Trophoblast cell (in vitro differentiated cells and primary cell): ENCODE data around the gene PTDSS2.

Experiments used
- DNase-seq, 2 donors: peaks; one replicate each; pipeline ENCODE4 v3.0.0-alpha.2; 2016
- H2AFZ ChIP-seq: 2 replicates; pipeline ENCODE4 v1.6.1; 2013; ENCODE audit warnings: low read length, moderate library complexity, mild to moderate bottlenecking; ENCODE audit not compliant: insufficient read depth, poor library complexity
- H2AK5ac ChIP-seq: 2 replicates; pipeline ENCODE4 v1.6.1; 2013; ENCODE audit warnings: mild to moderate bottlenecking, low read length
- H2BK120ac ChIP-seq: 2 replicates; pipeline ENCODE4 v1.6.1; 2013; ENCODE audit warnings: low read length, mild to moderate bottlenecking, moderate library complexity; ENCODE audit not compliant: insufficient read depth, poor library complexity
- H2BK12ac ChIP-seq: 2 replicates; pipeline ENCODE4 v1.6.1; 2013; ENCODE audit warnings: mild to moderate bottlenecking, low read length, moderate library complexity
- H2BK5ac ChIP-seq: 2 replicates; pipeline ENCODE4 v1.6.1; 2013; ENCODE audit warnings: low read length, low read depth, moderate library complexity, mild to moderate bottlenecking; ENCODE audit not compliant: poor library complexity
- H3K14ac ChIP-seq: 2 replicates; pipeline ENCODE4 v1.6.1; 2013; ENCODE audit warnings: mild to moderate bottlenecking, low read length
- H3K18ac ChIP-seq: 2 replicates; pipeline ENCODE4 v1.6.1; 2013; ENCODE audit warnings: mild to moderate bottlenecking, low read length
- H3K23ac ChIP-seq: 2 replicates; pipeline ENCODE4 v1.6.1; 2013; ENCODE audit warnings: low read length
- H3K27ac ChIP-seq: 2 replicates; pipeline ENCODE4 v1.5.1; 2013; ENCODE audit warnings: low read depth, mild to moderate bottlenecking, inconsistent platforms, low read length, moderate library complexity
- H3K27me3 ChIP-seq: 2 replicates; pipeline ENCODE4 v1.6.1; 2013; ENCODE audit warnings: inconsistent platforms, mild to moderate bottlenecking, low read length, moderate library complexity; ENCODE audit not compliant: insufficient read depth
- H3K36me3 ChIP-seq, 2 experiments: 1 replicate in 1 of 2; 2 replicates in 1 of 2; pipeline ENCODE4 v1.6.1; 2013; ENCODE audit warnings: low read length in 2 of 2, mild to moderate bottlenecking in 2 of 2, moderate library complexity in 1 of 2; ENCODE audit not compliant: insufficient read depth in 2 of 2, control insufficient read depth in 1 of 2
- H3K4ac ChIP-seq: 2 replicates; pipeline ENCODE4 v1.6.1; 2013; ENCODE audit warnings: low read depth, mild to moderate bottlenecking, low read length, moderate library complexity
- H3K4me1 ChIP-seq, 2 experiments: 1 replicate in 1 of 2; 2 replicates in 1 of 2; pipeline ENCODE4 v1.6.1; 2013; ENCODE audit warnings: low read length in 2 of 2, mild to moderate bottlenecking in 2 of 2, moderate library complexity in 1 of 2; ENCODE audit not compliant: insufficient read depth in 2 of 2, control insufficient read depth in 1 of 2
- H3K4me2 ChIP-seq: 2 replicates; pipeline ENCODE4 v1.6.1; 2013; ENCODE audit warnings: inconsistent platforms, mild to moderate bottlenecking, low read length, moderate library complexity
- H3K4me3 ChIP-seq: 2 replicates; pipeline ENCODE4 v1.5.1; 2013; ENCODE audit warnings: mild to moderate bottlenecking, low read depth, low read length, inconsistent platforms
- H3K79me1 ChIP-seq: one replicate; pipeline ENCODE4 v1.6.1; 2013; ENCODE audit warnings: low read length
- H3K79me2 ChIP-seq: 2 replicates; pipeline ENCODE4 v1.6.1; 2013; ENCODE audit warnings: low read length, mild to moderate bottlenecking; ENCODE audit not compliant: control insufficient read depth, insufficient read depth, poor library complexity
- H3K9ac ChIP-seq: 2 replicates; pipeline ENCODE4 v1.6.1; 2013; ENCODE audit warnings: mild to moderate bottlenecking, low read length
- H3K9me3 ChIP-seq: 2 replicates; pipeline ENCODE4 v1.6.1; 2013; ENCODE audit warnings: low read depth, mild to moderate bottlenecking, control low read depth, inconsistent platforms, low read length; ENCODE audit not compliant: insufficient read depth
- H4K12ac ChIP-seq: 2 replicates; pipeline ENCODE4 v1.6.1; 2013; ENCODE audit warnings: low read depth, mild to moderate bottlenecking, low read length, moderate library complexity
- H4K8ac ChIP-seq: 2 replicates; pipeline ENCODE4 v1.6.1; 2013; ENCODE audit warnings: low read depth, mild to moderate bottlenecking, low read length, moderate library complexity
- H4K91ac ChIP-seq: one replicate; pipeline ENCODE4 v1.6.1; 2013; ENCODE audit warnings: low read depth, mild to moderate bottlenecking, low read length, moderate library complexity
- WGBS: extraction: QIAGEN DNeasy Blood & Tissue Kit; methylation state at CpG from one replicate; pipeline ENCODE4 v1.1.7; 2013; ENCODE audit warnings: missing lambda C conversion rate; ENCODE audit not compliant: insufficient read length, insufficient coverage; ENCODE audit errors: extremely low coverage; 5-methylcytosine and 5-hydroxymethylcytosine counted together

The PTDSS2 gene

GRCh38 chr11:507727-508515 is 57.8 kb downstream of the PTDSS2 start:
- H4K12ac ChIP-seq, result peak overlapping the region; percentile 79
- H2BK120ac ChIP-seq, result peak overlapping the region; percentile 56
- H2AK5ac ChIP-seq, result peak overlapping the region; percentile 31
- peaks cover 11 to 20% of the 10 kb centered on the region in 2 experiments for H3K36me3 ChIP-seq
- WGBS, result no CpG with 5 or more reads among the region's 45 CpGs
- H2BK12ac ChIP-seq, result no peak overlapping the region
- peak overlapping the region; percentile 87 for H4K8ac ChIP-seq
- H3K79me1 ChIP-seq, result peaks cover 15% of the 10 kb centered on the region
- H3K18ac ChIP-seq, result peak overlapping the region; percentile 39
- no peak for DNase-seq
- H3K4ac ChIP-seq, result peak overlapping the region; percentile 78
- H3K9me3 ChIP-seq, result no peaks in the 10 kb centered on the region
- H3K9ac ChIP-seq, result peak overlapping the region; percentile 13
- H3K23ac ChIP-seq, result no peak overlapping the region
- peak overlapping the region; percentile 85 for H3K14ac ChIP-seq
- H3K4me1 ChIP-seq, result peaks cover 6 to 13% of the 10 kb centered on the region in 2 experiments
- peak overlapping the region; percentile 16 for H3K27ac ChIP-seq
- peak overlapping the region; percentile 66 for H3K4me2 ChIP-seq
- H3K4me3 ChIP-seq, result peak overlapping the region; percentile 69
- H3K27me3 ChIP-seq, result no peaks in the 10 kb centered on the region
- H2AFZ ChIP-seq, result peak overlapping the region; percentile 84
- peak overlapping the region; percentile 82 for H4K91ac ChIP-seq
- no peak overlapping the region for H2BK5ac ChIP-seq
- peaks cover 13% of the 10 kb centered on the region for H3K79me2 ChIP-seq

GRCh38 chr11:508956-509355 is 58.9 kb downstream of the PTDSS2 start:
- H2BK12ac ChIP-seq, result no peak overlapping the region
- H3K23ac ChIP-seq, result no peak overlapping the region
- H4K8ac ChIP-seq, result no peak overlapping the region
- H3K4ac ChIP-seq, result no peak overlapping the region
- no peaks in the 10 kb centered on the region for H3K27me3 ChIP-seq
- no peak overlapping the region for H3K9ac ChIP-seq
- H3K14ac ChIP-seq, result no peak overlapping the region
- H2BK120ac ChIP-seq, result no peak overlapping the region
- no peak overlapping the region for H4K91ac ChIP-seq
- no peak overlapping the region for H3K18ac ChIP-seq
- peaks cover 15% of the 10 kb centered on the region for H3K79me1 ChIP-seq
- H3K4me1 ChIP-seq, result peaks cover 6 to 13% of the 10 kb centered on the region in 2 experiments
- no peak overlapping the region for H2AK5ac ChIP-seq
- no peak overlapping the region for H3K27ac ChIP-seq
- peaks cover 14 to 24% of the 10 kb centered on the region in 2 experiments for H3K36me3 ChIP-seq
- no peak for DNase-seq
- H3K79me2 ChIP-seq, result peaks cover 13% of the 10 kb centered on the region
- no peak overlapping the region for H3K4me2 ChIP-seq
- H4K12ac ChIP-seq, result no peak overlapping the region
- H2BK5ac ChIP-seq, result no peak overlapping the region
- WGBS, result no CpG with 5 or more reads among the region's 5 CpGs
- H2AFZ ChIP-seq, result no peak overlapping the region
- H3K4me3 ChIP-seq, result no peak overlapping the region
- no peaks in the 10 kb centered on the region for H3K9me3 ChIP-seq

- no peak overlapping the region for H2BK12ac ChIP-seq
- H2BK120ac ChIP-seq, result no peak overlapping the region
- no peak overlapping the region for H4K12ac ChIP-seq
- H3K4me1 ChIP-seq, result peaks cover 0 to 3% of the 10 kb centered on the region in 2 experiments
- no peak overlapping the region for H3K9ac ChIP-seq
- no peak overlapping the region for H2BK5ac ChIP-seq
- H3K14ac ChIP-seq, result no peak overlapping the region
- no peak overlapping the region for H2AFZ ChIP-seq
- WGBS, result no CpG with 5 or more reads among the region's 29 CpGs
- H3K79me2 ChIP-seq, result no peaks in the 10 kb centered on the region
- peaks cover 14% of the 10 kb centered on the region for H3K9me3 ChIP-seq
- DNase-seq, result no peak
- H3K27ac ChIP-seq, result no peak overlapping the region
- H3K79me1 ChIP-seq, result no peaks in the 10 kb centered on the region
- H3K23ac ChIP-seq, result no peak overlapping the region
- no peak overlapping the region for H3K4me3 ChIP-seq
- H2AK5ac ChIP-seq, result no peak overlapping the region
- no peak overlapping the region for H4K8ac ChIP-seq
- H3K4me2 ChIP-seq, result no peak overlapping the region
- H3K4ac ChIP-seq, result no peak overlapping the region
- H3K36me3 ChIP-seq, result peaks cover 23 to 24% of the 10 kb centered on the region in 2 experiments
- no peaks in the 10 kb centered on the region for H3K27me3 ChIP-seq
- H3K18ac ChIP-seq, result no peak overlapping the region
- H4K91ac ChIP-seq, result no peak overlapping the region
These were observed 62.9 kb downstream of the PTDSS2 start for GRCh38 chr11:512761-513595.

- Histone ChIP-seq H2AK5ac (no peak overlapping the region), H2BK5ac (no peak overlapping the region), H3K4me3 (no peak overlapping the region), H4K8ac (no peak overlapping the region), H2AFZ (no peak overlapping the region), H3K4me1 (peaks cover 2 to 3% of the 10 kb centered on the region in 2 experiments), H3K14ac (no peak overlapping the region), H3K9ac (no peak overlapping the region), H3K4me2 (no peak overlapping the region), H3K4ac (no peak overlapping the region), H3K9me3 (peaks cover 21% of the 10 kb centered on the region), H3K27me3 (no peaks in the 10 kb centered on the region), H2BK120ac (no peak overlapping the region), H3K79me2 (no peaks in the 10 kb centered on the region), H3K79me1 (no peaks in the 10 kb centered on the region), H3K18ac (no peak overlapping the region), H2BK12ac (no peak overlapping the region), H3K23ac (no peak overlapping the region), H4K12ac (no peak overlapping the region), H3K36me3 (peaks cover 18 to 23% of the 10 kb centered on the region in 2 experiments), H3K27ac (no peak overlapping the region), H4K91ac (no peak overlapping the region)
- no peak for DNase-seq
- WGBS, result no CpG with 5 or more reads among the region's 10 CpGs
These were observed 64.5 kb downstream of the PTDSS2 start for GRCh38 chr11:514606-515005.
